HG03354 (cell line): ENCODE data around the gene CD300LF.

ENCODE experiments used
- ATAC-seq: cut with Tn5 transposase; IDR thresholded peaks from one replicate; pipeline ENCODE4 v1.9.1; 2021; ENCODE audit warnings: mild to moderate bottlenecking; ENCODE audit not compliant: unreplicated experiment, poor library complexity, severe bottlenecking

The CD300LF gene

DNA sequence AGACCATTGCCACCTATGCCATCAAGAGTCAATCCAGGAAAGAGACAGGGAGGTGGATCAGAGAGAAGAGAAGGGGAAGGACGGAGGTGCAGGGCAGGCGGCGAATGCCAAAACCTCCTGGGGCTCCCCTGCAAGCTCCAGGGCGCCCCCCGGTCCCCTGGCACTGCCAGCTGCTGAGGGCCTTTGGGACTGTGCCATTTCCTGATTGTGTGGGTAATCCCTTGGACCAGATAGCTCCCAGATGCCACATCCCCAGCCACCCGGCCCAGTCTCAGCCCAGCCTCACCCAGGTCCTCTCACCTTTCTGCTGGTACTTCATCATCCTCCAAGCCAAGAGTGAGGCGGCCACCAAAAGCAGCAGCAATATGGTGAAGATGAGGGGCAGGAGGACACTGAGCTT, 14.7 kb downstream of the CD300LF start:
- no peak for ATAC-seq

DNA sequence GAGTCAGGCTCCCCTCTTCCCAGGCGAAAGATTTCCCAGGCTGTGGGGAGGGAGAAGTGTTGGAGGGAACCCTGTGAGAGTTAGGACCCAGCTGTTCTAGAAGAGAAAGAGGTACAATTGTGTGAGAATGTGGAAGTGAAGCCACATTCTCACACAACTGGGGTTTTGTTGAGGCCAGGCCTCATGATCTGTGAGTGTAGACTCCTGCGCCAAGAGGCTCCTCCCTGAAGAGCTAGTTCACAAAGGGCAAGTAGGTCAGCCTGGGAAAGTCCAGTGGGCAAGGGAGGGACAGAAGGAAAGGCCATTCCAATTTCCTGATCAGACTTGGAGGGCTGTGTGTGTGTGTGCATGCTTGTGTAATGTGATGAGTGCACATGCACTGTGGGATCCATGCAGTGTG, 15.2 kb downstream of the CD300LF start:
- no peak for ATAC-seq

- ATAC-seq = no peak
Observed at GRCh38 chr17:74695629-74696028, 17.1 kb downstream of the CD300LF start.

GRCh38 chr17:74694081-74694480, 18.6 kb downstream of the CD300LF start:
- no peak for ATAC-seq

DNA sequence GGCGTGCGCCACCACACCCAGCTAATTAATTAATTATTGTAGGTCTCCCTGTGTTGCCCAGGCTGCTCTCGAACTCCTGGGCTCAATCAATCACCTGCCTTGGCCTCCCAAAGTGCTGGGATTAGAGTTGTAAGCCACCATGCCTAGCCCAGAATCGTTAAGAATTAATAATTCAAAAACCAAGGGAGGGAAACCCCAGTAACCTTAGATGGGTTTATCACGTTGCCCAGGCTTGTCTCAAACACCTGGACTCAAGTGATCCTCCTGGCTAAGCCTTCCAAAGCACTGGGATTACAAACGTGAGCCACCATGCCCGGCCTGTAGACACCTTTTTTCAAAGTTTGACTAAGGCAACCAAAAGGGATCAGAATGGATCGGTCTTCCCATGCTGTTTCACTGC, 21.6 kb downstream of the CD300LF start:
- ATAC-seq = no peak

- ATAC-seq = no peak
Observed at GRCh38 chr17:74690409-74690825, 22.3 kb downstream of the CD300LF start.

GRCh38 chr17:74687886-74688285, 24.8 kb downstream of the CD300LF start:
- ATAC-seq = no peak

DNA sequence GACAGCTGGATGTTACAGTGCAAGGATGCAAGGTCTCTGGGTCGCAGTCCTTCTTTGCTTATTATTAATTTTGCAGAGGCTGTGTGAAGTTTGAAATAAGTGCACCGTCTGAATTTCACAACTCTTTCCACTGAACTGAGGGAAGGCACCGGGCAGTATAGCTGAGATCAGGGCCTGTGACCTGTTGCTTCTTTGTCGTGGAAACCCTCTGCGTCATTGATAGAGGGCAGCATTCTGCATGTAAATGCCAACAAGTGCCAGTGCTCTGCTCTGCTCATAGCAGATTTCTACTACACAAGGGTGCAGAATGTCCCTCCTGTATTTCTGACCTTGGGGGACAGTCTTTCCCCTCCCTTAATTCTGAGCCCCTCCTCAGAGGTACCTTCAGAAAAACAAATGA, 26.0 kb downstream of the CD300LF start:
- no peak for ATAC-seq

DNA sequence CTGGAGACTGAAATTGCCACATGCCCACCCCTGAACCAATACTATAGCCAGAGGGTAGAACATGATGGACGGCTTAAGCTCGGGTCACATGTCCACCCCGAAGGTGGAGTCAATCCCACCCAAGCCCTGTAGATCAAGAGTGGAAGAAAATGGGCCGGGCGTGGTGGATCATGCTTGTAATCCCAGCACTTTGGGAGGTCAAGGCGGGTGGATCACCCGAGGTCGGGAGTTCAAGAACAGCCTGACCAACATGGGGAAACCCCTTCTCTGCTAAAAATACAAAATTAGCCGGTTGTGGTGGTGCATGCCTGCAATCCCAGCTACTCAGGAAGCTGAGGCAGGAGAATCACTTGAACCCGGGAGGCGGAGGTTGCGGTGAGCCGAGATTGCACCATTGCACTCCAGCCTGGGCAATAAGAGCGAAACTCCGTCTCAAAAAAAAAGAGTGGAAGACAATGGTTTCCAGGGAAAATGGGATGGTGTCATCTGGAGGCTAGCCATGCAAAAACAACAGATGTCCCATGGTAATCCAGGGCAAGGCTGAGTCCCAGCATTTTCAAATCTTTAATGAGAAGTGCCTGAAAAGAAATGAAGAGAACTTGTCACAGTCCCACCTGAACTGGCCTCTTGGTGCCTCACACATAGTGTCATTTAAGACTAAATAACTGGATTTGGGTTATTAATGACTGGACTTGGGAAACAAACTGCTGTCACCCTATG, 30.1 kb downstream of the CD300LF start:
- ATAC-seq = no peak

GRCh38 chr17:74682028-74682427, 30.7 kb downstream of the CD300LF start:
- no peak for ATAC-seq

DNA sequence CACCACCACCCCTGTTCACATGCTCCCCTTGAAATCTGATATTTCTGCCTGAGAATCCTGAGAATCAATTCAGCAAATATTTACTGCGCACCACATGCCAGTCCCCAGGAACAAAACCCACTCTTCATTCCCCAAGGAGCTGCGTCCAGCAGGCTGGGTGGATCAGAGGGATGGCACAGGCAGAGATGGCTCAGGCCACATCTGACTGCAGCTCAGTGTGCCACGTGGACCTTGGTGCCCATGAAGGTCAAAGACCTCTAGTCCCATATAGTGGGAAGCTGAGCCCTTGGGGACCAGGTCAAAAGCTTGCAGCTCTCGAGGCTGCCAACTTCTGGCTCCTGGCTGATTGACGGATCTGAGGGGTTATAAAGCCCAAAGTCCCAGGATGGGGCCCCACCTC, 31.8 kb downstream of the CD300LF start:
- ATAC-seq = no peak

DNA sequence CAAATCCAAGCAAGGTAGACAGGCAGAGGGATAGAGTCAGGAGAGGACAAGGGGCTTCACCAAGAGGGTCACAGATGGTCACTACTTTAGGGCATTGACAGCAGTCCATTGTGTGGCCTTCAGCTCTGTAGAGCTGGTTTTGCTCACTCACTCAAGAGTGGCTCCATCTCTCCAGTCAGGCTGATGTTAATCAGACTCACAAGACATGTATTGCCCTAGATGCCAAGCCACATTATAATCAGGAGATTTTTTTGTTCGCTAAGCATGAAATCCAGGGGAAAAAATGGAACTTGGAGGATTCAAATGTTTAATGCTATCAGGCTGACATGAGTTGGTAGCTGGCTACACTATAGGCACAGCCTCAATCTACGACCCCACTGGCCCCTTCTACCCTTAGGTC, 32.5 kb downstream of the CD300LF start:
- ATAC-seq = no peak

DNA sequence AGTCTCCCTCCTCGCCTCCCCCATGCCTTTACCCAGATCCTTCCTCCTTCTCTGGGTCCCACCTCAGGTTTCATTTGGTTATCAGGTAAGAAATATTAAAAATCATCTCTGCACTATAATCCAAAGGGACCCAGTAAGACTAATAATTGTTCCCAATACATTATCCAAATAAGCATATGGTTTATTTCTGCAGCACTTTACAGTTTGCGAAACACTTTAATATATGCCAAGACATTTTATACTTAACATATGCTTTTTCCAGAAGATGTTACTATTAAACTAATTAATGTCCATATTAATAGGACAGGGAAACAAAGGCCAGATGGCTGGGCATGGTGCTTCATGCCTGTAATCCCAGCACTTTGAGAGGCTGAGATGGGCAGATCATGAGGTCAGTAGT, 33.3 kb downstream of the CD300LF start:
- no peak for ATAC-seq

GRCh38 chr17:74678541-74678940, 34.2 kb downstream of the CD300LF start:
- ATAC-seq = no peak

- no peak for ATAC-seq
Observed at GRCh38 chr17:74677558-74678466, 34.9 kb downstream of the CD300LF start.

GRCh38 chr17:74671031-74671771, 41.5 kb downstream of the CD300LF start:
- no peak for ATAC-seq

DNA sequence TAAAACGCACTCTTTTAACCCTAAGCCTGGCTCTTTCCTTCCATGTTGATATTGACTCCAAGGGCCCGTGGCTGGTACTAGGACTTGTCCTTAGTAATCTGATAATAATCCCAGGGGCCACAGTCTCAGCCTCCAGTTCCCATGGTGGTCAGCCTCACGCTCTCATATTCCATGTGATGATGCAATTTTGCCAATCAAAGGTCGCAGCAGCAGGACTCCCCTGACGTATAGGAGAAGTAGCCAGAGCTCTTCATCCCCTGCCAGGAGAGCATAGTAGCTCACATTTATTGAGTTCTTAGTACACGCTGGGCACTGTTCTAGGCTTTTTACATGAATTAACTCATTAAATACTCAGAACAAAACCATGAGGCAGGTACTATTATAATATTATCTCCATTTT, 42.4 kb downstream of the CD300LF start:
- no peak for ATAC-seq

- no peak for ATAC-seq
Observed at GRCh38 chr17:74663561-74663960, 49.2 kb downstream of the CD300LF start.

DNA sequence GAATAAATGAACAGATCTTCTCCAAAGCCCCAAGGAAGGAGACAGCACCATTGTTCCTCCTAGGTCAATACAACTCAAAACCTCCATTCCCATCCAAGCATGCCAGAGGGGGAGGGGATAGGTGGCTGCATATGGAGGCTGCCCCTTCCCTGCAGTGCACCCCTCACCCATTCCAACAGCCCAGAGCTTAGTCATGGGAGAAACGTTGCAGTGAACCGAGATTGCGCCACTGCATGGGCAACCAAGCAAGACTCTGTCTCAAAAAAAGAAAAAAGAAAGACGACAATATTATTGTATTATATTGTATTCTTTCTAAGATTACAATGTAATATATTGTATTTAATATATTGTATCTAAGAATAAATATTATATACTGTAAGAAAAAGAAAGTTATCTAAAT, 52.8 kb downstream of the CD300LF start:
- ATAC-seq = no peak

DNA sequence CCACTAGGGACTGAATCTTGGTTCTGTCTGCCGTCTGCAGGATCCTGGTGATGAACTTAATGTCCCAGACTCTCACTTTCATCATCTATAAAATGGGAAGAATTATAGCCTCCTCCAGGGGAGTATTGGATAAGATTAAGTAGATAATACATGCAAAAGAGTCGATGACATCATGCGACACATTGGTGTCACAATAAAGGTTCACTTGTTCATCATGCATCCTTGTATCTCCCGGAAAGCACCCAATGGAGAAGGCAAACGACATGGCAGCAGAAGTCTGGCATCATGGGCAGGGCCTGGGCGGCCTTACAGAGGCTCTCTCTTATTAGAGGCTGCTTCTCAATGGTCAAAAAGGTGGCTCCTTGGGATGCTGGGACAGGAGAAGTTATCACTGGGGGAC, 54.1 kb downstream of the CD300LF start:
- no peak for ATAC-seq
